Hematopoietic multipotent progenitor cell treated with erythropoietin and hydrocortisone succinate and interleukin-3 and kit ligand, for 4 days (in vitro differentiated cells): ENCODE results near the gene GRK1.
"Not testable (repeated sequence)": the region's sequence is repeated elsewhere in the genome, so short reads cannot be mapped to it uniquely, and the experiment has no call there.

Source experiments
- DNase-seq: peaks from one replicate; pipeline ENCODE4 v3.0.0-alpha.2; 2015

GRK1 gene

GRCh38 chr13:113666951-113667701 is at the start of gene GRK1:
Gene GRK1 (plus strand): TSS chr13:113667219. CDS start chr13:113667387, 168 bp downstream.
- peak; percentile 38 for DNase-seq

- DNase-seq = peak; percentile 27
Observed at GRCh38 chr13:113617961-113618360, 49.1 kb upstream of the GRK1 start.

- no peak for DNase-seq
Observed at GRCh38 chr13:113618455-113618854, 48.6 kb upstream of the GRK1 start.

GRCh38 chr13:113620036-113620796 is 46.8 kb upstream of the GRK1 start:
- no peak for DNase-seq

- no peak for DNase-seq
Observed at GRCh38 chr13:113621046-113621445, 46.0 kb upstream of the GRK1 start.

- DNase-seq = not testable (repeated sequence)
Observed at GRCh38 chr13:113621498-113621897, 45.5 kb upstream of the GRK1 start.

- not testable (repeated sequence) for DNase-seq
Observed at GRCh38 chr13:113621986-113622550, 45.0 kb upstream of the GRK1 start.

- no peak for DNase-seq
Observed at GRCh38 chr13:113622791-113623490, 44.1 kb upstream of the GRK1 start.

GRCh38 chr13:113623491-113624234 is 43.4 kb upstream of the GRK1 start:
- peak; percentile 59 for DNase-seq

GRCh38 chr13:113624235-113624587 is 42.8 kb upstream of the GRK1 start:
- DNase-seq = no peak

GRCh38 chr13:113624640-113625304 is 42.2 kb upstream of the GRK1 start:
- DNase-seq = not testable (repeated sequence)

GRCh38 chr13:113625965-113626721 is 40.9 kb upstream of the GRK1 start:
- peak; percentile 14 for DNase-seq

- no peak for DNase-seq
Observed at GRCh38 chr13:113627136-113627535, 39.9 kb upstream of the GRK1 start.

GRCh38 chr13:113628291-113629270 is 38.4 kb upstream of the GRK1 start:
- no peak for DNase-seq

- no peak for DNase-seq
Observed at GRCh38 chr13:113629866-113630265, 37.2 kb upstream of the GRK1 start.

- no peak for DNase-seq
Observed at GRCh38 chr13:113630296-113630695, 36.7 kb upstream of the GRK1 start.

GRCh38 chr13:113630804-113631203 is 36.2 kb upstream of the GRK1 start:
- DNase-seq = no peak

- no peak for DNase-seq
Observed at GRCh38 chr13:113631341-113632095, 35.5 kb upstream of the GRK1 start.
